GM18873 (cell line): ENCODE data around the gene OR4C45.
"Not testable (repeated sequence)": the region's sequence is repeated elsewhere in the genome, so short reads cannot be mapped to it uniquely, and the experiment has no call there.

Experiments
- ATAC-seq: cut with Tn5 transposase; IDR thresholded peaks from one replicate; pipeline ENCODE4 v1.9.1; 2021; ENCODE audit warnings: mild to moderate bottlenecking, moderate library complexity, moderate number of reproducible peaks; ENCODE audit not compliant: unreplicated experiment, low FRiP score

Gene OR4C45

DNA sequence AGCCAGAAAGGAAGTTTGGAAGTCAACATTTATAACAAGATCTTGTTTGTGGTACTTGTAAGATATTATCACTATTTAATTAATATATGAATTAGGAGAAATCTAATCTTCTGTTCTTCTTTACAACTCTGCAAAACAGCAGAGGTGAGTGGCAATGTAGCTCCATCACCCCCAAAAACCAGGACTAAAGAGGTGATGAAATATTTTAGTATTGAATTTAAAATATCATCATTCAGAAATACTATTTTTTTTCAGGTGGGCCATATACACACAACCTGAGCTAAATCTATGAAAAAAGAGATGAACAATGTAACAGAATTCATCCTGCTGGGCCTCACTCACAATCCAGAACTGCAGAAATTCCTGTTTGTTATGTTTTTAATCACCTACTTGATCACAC is at the start of gene OR4C45:
Gene OR4C45, plus strand, starts transcription at position 301 of the 400 bp plus-strand sequence.
- no peak for ATAC-seq

DNA sequence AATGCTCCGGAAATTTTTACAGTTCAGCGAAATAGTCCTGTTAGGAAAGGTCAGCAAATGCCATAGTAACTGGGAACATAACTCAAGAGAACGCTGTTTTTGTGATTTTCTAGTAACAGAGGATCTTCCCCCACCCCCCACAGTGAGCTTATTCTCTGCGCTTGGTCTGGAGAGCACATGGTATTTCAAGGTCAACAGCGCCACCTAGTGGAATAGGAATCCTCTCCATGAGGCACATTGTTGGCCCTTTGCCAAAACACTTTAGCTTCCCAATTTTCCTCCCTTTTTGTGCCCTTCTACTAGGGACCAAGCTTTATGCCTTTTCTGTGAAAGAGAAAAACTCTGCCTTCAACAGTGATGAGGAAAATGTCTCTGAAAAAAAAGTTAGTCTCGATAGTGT is 37.1 kb upstream of the OR4C45 start:
- no peak for ATAC-seq

DNA sequence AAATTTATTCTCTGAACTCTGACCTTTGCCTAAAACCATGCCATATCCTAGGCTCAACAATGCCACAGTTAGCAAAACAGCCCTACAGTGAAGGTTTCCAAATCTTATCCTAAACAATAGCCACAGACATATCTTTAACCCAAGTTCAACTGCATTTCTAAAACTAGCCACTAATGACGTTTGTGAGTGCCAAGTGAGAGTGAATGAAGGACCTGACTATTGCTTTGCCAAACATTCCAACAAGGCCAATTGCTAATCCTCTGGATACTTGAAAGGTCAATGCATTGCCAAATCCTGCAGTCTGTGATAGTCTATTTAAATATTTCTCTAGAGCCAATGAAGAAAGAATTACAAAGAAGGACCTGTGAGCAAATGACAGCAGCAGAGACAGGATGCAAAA is 2.5 kb upstream of the OR4C45 start:
- ATAC-seq: no peak

- not testable (repeated sequence) for ATAC-seq
Observed at GRCh38 chr11:50036239-50036638, 3.6 kb downstream of the OR4C45 start.

DNA sequence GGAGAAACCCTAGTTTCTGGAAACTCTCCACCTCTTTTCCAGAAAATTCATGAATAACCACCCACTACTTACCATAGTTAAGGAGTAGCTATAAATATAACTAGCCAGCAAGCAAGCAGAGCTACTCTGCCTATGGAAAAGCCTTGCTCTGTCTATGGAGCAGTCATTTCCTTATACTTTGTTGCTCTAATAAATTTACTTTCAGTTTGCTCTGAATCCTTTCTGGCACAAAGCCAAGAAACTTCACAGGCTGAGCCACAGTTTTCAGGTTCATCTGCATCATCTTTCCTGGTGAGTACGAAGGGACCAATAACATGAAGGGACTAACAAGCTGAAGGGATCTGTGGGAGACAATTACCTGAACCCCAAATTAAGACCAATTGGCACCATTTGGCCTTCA is 4.6 kb downstream of the OR4C45 start:
- no peak for ATAC-seq

GRCh38 chr11:50044647-50045046 is 12.0 kb downstream of the OR4C45 start:
- no peak for ATAC-seq

DNA sequence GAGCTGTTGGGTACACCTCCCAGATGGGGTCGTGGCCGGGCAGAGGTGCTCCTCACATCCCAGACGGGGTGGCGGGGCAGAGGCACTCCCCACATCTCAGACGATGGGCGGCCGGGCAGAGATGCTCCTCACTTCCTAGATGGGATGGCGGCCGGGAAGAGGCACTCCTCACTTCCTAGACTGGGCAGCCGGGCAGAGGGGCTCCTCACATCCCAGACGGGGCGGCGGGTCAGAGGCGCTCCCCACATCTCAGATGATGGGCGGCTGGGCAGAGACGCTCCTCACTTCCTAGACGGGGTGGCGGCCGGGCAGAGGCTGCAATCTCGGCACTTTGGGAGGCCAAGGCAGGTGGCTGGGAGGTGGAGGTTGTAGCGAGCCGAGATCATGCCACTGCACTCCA is 30.4 kb downstream of the OR4C45 start:
- ATAC-seq: not testable (repeated sequence)

- ATAC-seq: no peak
Observed at GRCh38 chr11:50070389-50070788, 37.7 kb downstream of the OR4C45 start.

- ATAC-seq: no peak
Observed at GRCh38 chr11:50071584-50072225, 39.0 kb downstream of the OR4C45 start.

- no peak for ATAC-seq
Observed at GRCh38 chr11:50072226-50073112, 39.8 kb downstream of the OR4C45 start.

DNA sequence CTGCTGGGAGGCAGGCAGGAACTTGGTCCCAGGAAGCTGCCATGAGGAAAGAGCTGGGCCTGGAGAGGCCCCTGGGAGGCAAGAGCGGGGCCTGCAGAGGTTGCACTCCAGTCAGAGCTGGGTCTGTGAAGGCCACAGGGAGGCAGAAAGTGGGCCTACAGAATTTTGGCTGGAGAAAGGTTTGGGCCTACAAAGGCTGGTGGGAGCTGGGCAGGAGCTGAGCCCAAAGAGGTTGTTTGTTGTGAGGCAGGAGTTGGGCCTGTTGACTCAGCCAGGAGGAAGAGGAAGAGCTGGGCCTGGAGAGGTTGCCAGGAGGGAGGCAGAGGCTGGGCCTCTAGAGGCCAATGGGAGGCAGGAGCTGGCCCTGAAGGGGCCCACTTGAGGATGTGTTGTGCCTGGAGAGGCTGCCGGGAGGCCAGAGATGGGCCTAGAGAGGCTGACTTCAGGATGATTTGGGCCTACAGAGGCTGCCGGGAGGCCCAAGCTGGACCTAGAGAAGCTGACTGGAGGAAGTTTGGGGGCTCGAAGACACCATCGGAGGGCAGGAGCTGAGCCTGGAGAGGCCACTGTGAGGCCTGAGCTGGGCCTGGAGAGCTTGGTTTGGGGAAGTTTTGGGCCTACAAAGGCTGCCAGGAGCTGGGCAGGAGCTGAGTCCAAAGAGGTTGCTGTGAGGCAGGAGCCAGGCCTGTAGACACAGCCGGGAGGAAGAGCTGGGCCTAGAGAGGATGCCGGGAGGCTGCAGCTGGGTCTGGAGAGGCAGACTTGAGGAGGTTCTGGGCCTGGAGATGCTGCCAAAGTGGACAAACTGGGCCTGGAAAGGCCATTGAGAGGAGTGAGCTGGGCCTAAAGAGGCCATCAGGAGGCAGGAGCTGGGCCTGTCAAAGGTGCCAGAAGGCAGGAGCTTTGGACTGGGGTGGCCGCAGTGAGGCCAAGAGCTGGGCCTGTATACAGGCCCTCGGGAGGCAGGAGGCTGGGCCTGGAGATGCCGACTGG is 40.7 kb downstream of the OR4C45 start:
- ATAC-seq: no peak

DNA sequence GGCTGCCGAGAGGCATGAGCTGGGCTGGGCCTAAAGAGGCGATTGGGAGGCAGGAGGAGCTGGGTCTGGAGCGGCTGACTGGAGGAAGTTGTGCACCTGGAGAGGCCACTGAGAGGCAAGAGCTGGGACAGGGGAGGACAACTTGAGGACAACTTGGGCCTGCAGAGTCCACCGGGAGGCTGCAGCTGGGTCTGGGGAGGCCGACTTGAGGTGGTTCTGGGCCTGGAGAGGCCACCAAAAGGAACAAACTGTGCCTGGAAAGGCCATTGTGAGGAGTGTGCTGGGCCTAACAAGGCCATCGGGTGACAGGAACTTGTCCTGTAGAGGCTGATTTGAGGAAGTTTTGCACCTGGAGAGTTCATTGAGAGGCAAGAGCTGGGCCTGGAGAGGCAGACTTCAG is 41.5 kb downstream of the OR4C45 start:
- no peak for ATAC-seq

GRCh38 chr11:50075856-50076255 is 43.2 kb downstream of the OR4C45 start:
- no peak for ATAC-seq

DNA sequence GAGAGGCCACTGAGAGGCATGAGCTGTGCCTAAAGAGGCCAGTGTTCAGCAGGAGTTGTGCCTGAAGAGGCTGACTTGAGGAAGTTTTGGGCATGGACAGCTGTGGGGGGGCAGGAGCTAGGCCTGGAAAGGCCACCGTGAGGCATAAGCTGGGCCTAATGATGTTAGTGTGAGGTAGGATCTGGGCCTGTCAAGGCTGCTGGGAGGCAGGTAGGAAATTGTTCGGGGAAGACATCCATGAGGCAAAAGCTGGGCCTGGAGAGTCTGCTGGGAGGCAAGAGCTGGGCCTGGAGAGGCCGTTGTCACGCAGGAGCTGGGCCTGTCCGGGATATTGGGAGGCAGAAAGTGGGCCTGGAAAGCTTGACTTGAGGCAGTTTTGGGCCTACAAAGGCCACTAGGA is 44.9 kb downstream of the OR4C45 start:
- no peak for ATAC-seq

DNA sequence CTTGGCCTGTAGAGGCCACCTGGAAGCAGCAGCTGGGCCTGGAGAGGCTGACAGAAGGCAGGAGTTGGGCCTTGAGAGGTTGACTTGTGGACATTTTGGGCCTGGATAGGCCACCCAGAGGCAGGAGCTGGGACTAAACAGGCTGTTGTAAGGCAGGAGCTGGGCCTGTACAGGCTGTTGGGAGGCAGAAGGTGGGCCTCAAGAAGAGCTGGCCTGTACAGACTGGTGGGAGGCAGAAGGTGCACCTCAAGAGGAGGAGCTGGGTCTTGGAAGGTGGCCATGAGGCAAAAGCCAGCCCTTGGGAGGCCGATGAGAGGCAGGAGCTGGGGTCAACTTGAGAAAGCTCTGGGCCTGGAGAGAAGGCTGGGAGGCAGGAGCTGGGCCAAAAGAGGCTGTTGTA is 45.3 kb downstream of the OR4C45 start:
- ATAC-seq: no peak

GRCh38 chr11:50078946-50079345 is 46.3 kb downstream of the OR4C45 start:
- ATAC-seq: not testable (repeated sequence)

- no peak for ATAC-seq
Observed at GRCh38 chr11:50080256-50080655, 47.6 kb downstream of the OR4C45 start.
